Cardiac fibroblast (primary cell): Measurements from ENCODE around the gene MLN.

Source experiments
- DNase-seq, 2 donors: peaks; one replicate each; pipeline versions ENCODE4 v3.0.0 to v3.0.0-alpha.2; 2010; ENCODE audit warnings: low read depth in 2 of 2
- H3K4me3 ChIP-seq, 2 donors: replicated peaks in 1 of 2; 1 replicate in 1 of 2; 2 replicates in 1 of 2; pipeline ENCODE4 v1.5.1; 2011; ENCODE audit warnings: low read depth in 2 of 2, low read length in 2 of 2, mild to moderate bottlenecking in 2 of 2, moderate library complexity in 1 of 2
- TF ChIP-seq, protein P1 (sequence below): IDR thresholded peaks from one replicate; pipeline ENCODE4 v1.5.1; 2011; ENCODE audit warnings: low read depth, mild to moderate bottlenecking, low read length, inconsistent platforms

MLN gene

DNA sequence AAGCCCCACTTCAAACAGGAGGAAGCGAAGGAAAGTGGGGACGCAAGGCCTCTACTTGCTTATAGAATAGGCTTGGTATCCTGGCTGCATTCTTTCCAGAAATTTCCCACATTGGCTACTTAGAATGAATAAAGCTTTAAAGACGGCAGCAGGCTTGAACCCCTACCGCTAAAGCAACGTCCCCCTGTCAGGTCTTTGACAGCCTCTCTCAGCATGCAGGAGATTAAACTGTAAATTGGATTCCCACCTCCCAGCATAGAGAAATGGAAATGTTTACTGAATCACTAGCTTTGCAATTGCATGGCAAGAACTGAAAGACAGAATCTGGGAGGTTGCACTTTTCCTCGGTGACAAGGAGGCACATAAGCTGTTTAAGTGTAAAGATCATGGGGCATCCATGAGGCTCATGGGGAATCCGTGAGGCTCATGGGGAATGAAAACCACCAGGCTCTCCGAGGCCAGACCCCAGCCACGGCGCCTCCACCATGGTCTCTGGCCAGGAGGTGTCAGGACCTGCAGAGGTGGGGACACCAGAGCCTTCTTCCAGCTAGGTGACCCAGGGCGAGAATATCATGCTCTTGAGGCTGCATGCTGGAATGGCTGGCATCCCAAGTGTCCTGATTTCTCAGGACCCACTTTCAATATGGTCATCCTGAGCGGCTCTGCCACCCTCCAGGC is 25.2 kb downstream of the MLN start:
- H3K4me3 ChIP-seq = no peak overlapping the region
- DNase-seq = no peak
- TF ChIP-seq, protein P1, sequence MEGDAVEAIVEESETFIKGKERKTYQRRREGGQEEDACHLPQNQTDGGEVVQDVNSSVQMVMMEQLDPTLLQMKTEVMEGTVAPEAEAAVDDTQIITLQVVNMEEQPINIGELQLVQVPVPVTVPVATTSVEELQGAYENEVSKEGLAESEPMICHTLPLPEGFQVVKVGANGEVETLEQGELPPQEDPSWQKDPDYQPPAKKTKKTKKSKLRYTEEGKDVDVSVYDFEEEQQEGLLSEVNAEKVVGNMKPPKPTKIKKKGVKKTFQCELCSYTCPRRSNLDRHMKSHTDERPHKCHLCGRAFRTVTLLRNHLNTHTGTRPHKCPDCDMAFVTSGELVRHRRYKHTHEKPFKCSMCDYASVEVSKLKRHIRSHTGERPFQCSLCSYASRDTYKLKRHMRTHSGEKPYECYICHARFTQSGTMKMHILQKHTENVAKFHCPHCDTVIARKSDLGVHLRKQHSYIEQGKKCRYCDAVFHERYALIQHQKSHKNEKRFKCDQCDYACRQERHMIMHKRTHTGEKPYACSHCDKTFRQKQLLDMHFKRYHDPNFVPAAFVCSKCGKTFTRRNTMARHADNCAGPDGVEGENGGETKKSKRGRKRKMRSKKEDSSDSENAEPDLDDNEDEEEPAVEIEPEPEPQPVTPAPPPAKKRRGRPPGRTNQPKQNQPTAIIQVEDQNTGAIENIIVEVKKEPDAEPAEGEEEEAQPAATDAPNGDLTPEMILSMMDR = no peak

DNA sequence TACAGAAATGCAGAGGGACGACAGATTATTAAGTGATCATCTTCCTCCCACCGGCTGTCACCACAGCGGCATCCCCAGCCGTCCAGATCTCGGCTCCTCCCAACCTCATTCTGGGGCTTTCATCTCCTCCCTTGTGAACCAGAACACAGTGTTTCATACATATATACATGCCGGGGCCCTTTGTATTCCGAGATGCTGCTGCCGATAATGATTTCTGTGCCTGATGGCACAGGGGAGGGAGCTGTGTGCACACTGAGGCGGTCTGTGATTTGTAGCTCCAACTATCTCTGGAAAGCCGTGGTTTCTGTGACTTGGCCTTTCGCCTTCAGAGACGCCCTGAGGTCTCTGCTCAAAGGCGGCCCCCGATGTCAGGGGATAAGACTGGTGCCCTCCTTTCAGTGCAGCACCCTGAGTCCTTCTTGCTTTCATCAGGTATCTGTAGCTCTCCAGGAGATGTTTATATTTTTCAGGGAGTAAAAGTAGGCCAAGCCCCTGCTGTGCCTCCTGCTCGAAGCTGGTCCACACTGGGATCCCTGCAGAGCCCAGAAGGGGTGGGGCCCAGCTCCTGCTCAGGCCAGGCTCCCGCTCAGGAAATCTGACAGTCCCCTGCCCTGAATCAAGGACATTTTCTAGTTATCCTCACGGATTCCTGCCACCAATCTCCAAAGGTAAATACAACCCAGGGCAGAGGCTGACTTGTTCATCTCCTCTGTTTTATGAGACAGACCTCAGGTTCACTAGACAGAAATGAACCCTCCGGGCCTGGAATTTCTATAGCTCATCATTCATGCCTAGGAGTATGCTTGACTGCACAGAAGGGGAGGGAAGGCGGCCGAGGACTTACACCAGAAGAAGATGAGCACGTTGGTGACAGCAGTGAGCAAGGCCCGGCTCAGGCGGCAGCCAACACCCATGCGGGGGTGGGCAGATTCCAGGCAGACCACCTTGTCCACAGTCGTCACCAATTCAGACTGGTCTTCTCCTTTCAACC is 26.1 kb downstream of the MLN start:
- no peak for DNase-seq
- H3K4me3 ChIP-seq = no peak overlapping the region
- TF ChIP-seq, protein P1 = no peak

DNA sequence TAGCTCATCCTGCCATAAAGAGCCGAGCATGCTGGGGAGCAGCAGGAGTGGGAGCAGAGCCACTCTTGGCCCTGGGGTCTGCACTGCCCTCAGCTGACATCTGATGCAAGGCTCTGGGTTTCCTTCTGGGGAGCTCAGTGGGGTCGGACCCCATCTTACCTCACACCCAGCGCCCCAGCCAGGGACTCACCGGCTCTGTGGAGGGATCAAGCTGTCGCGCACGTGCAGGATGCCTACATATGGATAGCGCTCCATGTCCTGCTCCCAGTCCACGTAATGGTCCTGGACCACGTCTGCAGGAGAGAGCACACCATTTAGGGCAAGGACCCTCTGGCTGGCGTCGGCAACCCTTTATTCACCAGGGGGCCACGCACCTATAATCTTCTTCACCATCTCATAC is 27.0 kb downstream of the MLN start:
- TF ChIP-seq, protein P1 = no peak
- no peak overlapping the region for H3K4me3 ChIP-seq
- no peak for DNase-seq

DNA sequence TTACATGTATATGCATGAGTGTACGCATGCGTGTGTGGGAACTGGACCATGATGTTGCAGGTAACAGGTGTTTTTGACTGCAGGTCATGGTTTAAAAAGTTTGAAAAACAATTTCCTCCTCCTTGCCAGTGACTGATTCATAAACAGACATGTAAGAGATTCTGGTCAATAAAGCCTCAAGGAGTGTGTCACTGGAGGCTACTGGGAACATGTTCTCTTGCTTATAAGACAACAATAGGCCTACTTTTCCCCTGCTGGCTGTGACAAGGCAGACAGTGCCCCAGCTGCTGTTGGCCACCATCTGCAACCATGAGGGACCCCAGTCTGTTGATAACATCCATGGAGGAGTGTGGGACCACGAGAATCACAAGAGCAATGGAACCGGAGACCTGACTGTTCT is 27.6 kb downstream of the MLN start:
- no peak overlapping the region for H3K4me3 ChIP-seq
- no peak for DNase-seq
- TF ChIP-seq, protein P1 = no peak

DNA sequence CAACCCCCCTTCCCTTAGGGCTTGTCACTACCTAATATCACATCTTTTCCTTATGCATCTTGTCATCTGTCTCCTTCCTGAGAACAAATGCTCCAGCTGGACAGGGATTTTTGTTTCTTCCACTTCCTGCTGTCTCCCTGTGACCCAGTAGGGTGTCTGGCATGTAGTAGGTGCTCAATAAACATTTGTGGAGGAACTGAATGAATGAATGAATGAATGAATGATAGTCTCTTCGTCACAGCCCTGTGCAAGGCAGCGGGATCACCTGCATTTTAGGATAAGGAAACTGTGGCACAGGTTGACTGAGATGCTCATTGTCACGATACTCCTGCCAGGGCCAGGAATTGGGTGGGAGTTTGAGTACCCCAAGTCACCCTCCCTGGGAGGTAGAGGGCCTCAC is 29.0 kb downstream of the MLN start:
- no peak overlapping the region for H3K4me3 ChIP-seq
- DNase-seq = no peak
- TF ChIP-seq, protein P1 = no peak

DNA sequence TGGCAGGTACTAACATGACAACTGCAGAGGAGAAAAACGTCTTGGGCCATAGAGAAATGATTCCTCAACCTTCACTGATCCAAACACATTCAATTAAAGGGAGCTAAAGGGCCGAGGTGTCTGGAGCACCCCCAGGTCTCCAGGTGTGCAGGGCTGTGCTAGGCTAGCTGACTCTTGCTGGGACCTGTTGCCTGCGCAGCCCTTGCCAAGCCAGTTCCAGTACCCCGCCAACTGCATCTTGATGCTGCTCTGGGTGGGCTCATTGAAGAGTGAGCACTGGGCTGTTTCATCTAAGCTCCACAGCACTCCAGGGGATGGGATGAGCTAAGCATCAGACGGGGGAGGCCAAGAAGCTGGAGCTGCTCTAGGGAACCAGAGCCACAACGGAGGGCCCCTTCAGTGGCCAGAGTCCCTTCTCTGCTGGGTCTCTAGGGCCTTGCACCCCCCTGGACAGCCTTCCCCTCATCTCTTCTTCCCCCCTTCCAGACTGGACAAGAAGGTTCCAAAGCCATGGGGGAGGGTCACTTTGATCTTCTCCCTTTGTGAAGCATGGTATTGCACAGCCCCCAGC is 30.8 kb downstream of the MLN start:
- TF ChIP-seq, protein P1 = no peak
- no peak for DNase-seq
- no peak overlapping the region for H3K4me3 ChIP-seq
